Tibial artery (tissue), 4 donors: ENCODE data around the gene CYB5R3.

ENCODE experiments used
- DNase-seq, 2 donors: peaks; one replicate each; pipeline ENCODE4 v3.0.0-alpha.2; 2019
- H3K27ac ChIP-seq, 2 donors: fragments of 200-600 bp; sonication (generic) in 1 of 2; 1 replicate in 1 of 2; 2 replicates in 1 of 2; pipeline ENCODE4 v1.5.1; 2018 to 2019; ENCODE audit warnings: mild to moderate bottlenecking in 1 of 2
- H3K27me3 ChIP-seq, 2 donors: fragments of 200-600 bp; sonication (generic) in 1 of 2; one replicate each; pipeline versions ENCODE4 v1.5.1 to v1.6.0; 2016 to 2019
- H3K36me3 ChIP-seq, 3 donors: fragments of 200-600 bp; sonication (generic) in 2 of 3; one replicate each; pipeline ENCODE4 v1.5.1; 2016 to 2019; ENCODE audit warnings: mild to moderate bottlenecking in 2 of 3
- H3K4me1 ChIP-seq, 4 donors: fragments of 200-600 bp; sonication (generic) in 2 of 4; 1 replicate in 3 of 4; 2 replicates in 1 of 4; pipeline ENCODE4 v1.5.1; 2016 to 2019
- H3K4me3 ChIP-seq, 2 donors: fragments of 200-600 bp; sonication (generic) in 1 of 2; 1 replicate in 1 of 2; 2 replicates in 1 of 2; pipeline ENCODE4 v1.5.1; 2018 to 2019; ENCODE audit warnings: mild to moderate bottlenecking in 2 of 2
- H3K9me3 ChIP-seq, 3 donors: fragments of 200-600 bp; sonication (generic) in 1 of 3; one replicate each; pipeline ENCODE4 v1.5.1; 2016 to 2019
- CTCF ChIP-seq, 2 experiments: fragments of 200-600 bp in 1 of 2; fragments of 450-650 bp in 1 of 2; IDR thresholded peaks; one replicate each; pipeline ENCODE4 v1.5.1; 2017 to 2019; ENCODE audit warnings: antibody characterized with exemption in 2 of 2, mild to moderate bottlenecking in 1 of 2, moderate library complexity in 1 of 2
- intact Hi-C: fragments of 100-400 bp; cut with DNase I; formaldehyde crosslinking; loops from one replicate; pipeline ENCODE4 v1.15.0; 2023; ENCODE audit warnings: low total_unique reads

The CYB5R3 gene

GRCh38 chr22:42645341-42645937 lies 3.8 kb downstream of the CYB5R3 start:
- H3K27me3 ChIP-seq = no peaks in the 10 kb centered on the region
- peak overlapping the region; percentile 99 for H3K4me3 ChIP-seq
- intact Hi-C loops = no loop called here
- TF ChIP-seq CTCF (IDR thresholded peaks at IDR 0.05) = no peak
- DNase-seq = no peak
- peaks cover 18 to 83% (median 73%) of the 10 kb centered on the region in 4 donors for H3K4me1 ChIP-seq
- peak overlapping the region; percentile 99 to 100 for H3K27ac ChIP-seq
- H3K9me3 ChIP-seq = no peaks in the 10 kb centered on the region
- H3K36me3 ChIP-seq = no peaks in the 10 kb centered on the region

GRCh38 chr22:42644422-42645340 lies 4.5 kb downstream of the CYB5R3 start:
- DNase-seq = peak; percentile 70 to 88
- TF ChIP-seq CTCF (IDR thresholded peaks at IDR 0.05) = no peak

GRCh38 chr22:42643634-42644421 lies 5.4 kb downstream of the CYB5R3 start:
- Histone ChIP-seq H3K9me3 (no peaks in the 10 kb centered on the region), H3K27me3 (no peaks in the 10 kb centered on the region), H3K27ac (peak overlapping the region; percentile 99 to 100), H3K36me3 (no peaks in the 10 kb centered on the region), H3K4me3 (peak overlapping the region in 1 of 2 donors; percentile 99), H3K4me1 (peaks cover 18 to 95% (median 72%) of the 10 kb centered on the region in 4 donors)
- intact Hi-C loops = no loop called here
- TF ChIP-seq CTCF (IDR thresholded peaks at IDR 0.05) = no peak
- DNase-seq = no peak

More at GRCh38 chr22:42644422-42645340, 4.5 kb downstream of the CYB5R3 start:
- Histone ChIP-seq H3K27me3 (no peaks in the 10 kb centered on the region), H3K4me1 (peaks cover 18 to 90% (median 74%) of the 10 kb centered on the region in 4 donors), H3K4me3 (peak overlapping the region; percentile 99), H3K9me3 (no peaks in the 10 kb centered on the region), H3K27ac (peak overlapping the region; percentile 99 to 100), H3K36me3 (no peaks in the 10 kb centered on the region)
- intact Hi-C loops = no loop called here

- intact Hi-C loops = no loop called here
- TF ChIP-seq CTCF (IDR thresholded peaks at IDR 0.05) = no peak
- no peak for DNase-seq
- H3K27ac ChIP-seq = peak overlapping the region; percentile 99 to 100
- no peak overlapping the region for H3K4me3 ChIP-seq
- peaks cover 0 to under 1% (median 0%) of the 10 kb centered on the region in 3 donors for H3K36me3 ChIP-seq
- no peaks in the 10 kb centered on the region for H3K9me3 ChIP-seq
- H3K27me3 ChIP-seq = no peaks in the 10 kb centered on the region
- H3K4me1 ChIP-seq = peaks cover 18 to 93% (median 68%) of the 10 kb centered on the region in 4 donors
Measured at GRCh38 chr22:42642806-42643633, 6.2 kb downstream of the CYB5R3 start.
